Epidermal melanocyte (primary cell): ENCODE results near the gene BAZ2B.

Source experiments
- DNase-seq: peaks from one replicate; pipeline ENCODE4 v3.0.0; 2011; ENCODE audit warnings: low spot score; ENCODE audit not compliant: insufficient read length

BAZ2B gene

GRCh38 chr2:159585622-159586021, 30.7 kb downstream of the BAZ2B start:
- no peak for DNase-seq

GRCh38 chr2:159584796-159585195, 31.6 kb downstream of the BAZ2B start:
- no peak for DNase-seq

GRCh38 chr2:159573846-159574606, 42.3 kb downstream of the BAZ2B start:
- no peak for DNase-seq

- DNase-seq, result no peak
Measured at GRCh38 chr2:159573294-159573693, 43.1 kb downstream of the BAZ2B start.

- DNase-seq, result no peak
Measured at GRCh38 chr2:159572459-159572858, 43.9 kb downstream of the BAZ2B start.

- DNase-seq, result no peak
Measured at GRCh38 chr2:159571540-159572260, 44.6 kb downstream of the BAZ2B start.

- DNase-seq, result no peak
Measured at GRCh38 chr2:159564081-159564480, 52.3 kb downstream of the BAZ2B start.

GRCh38 chr2:159562248-159562647, 54.1 kb downstream of the BAZ2B start:
- no peak for DNase-seq

GRCh38 chr2:159561786-159562185, 54.6 kb downstream of the BAZ2B start:
- DNase-seq, result no peak

- DNase-seq, result no peak
Measured at GRCh38 chr2:159561242-159561641, 55.1 kb downstream of the BAZ2B start.

GRCh38 chr2:159559034-159559433, 57.3 kb downstream of the BAZ2B start:
- no peak for DNase-seq

- DNase-seq, result no peak
Measured at GRCh38 chr2:159558479-159558878, 57.9 kb downstream of the BAZ2B start.

- no peak for DNase-seq
Measured at GRCh38 chr2:159557437-159558034, 58.8 kb downstream of the BAZ2B start.

GRCh38 chr2:159555651-159556392, 60.5 kb downstream of the BAZ2B start:
- no peak for DNase-seq

- DNase-seq, result no peak
Measured at GRCh38 chr2:159553727-159554126, 62.6 kb downstream of the BAZ2B start.

GRCh38 chr2:159551806-159552205, 64.5 kb downstream of the BAZ2B start:
- DNase-seq, result no peak

- DNase-seq, result no peak
Measured at GRCh38 chr2:159550231-159550630, 66.1 kb downstream of the BAZ2B start.

GRCh38 chr2:159549234-159549633, 67.1 kb downstream of the BAZ2B start:
- DNase-seq, result no peak

- no peak for DNase-seq
Measured at GRCh38 chr2:159546716-159547430, 69.5 kb downstream of the BAZ2B start.

- DNase-seq, result no peak
Measured at GRCh38 chr2:159546039-159546438, 70.3 kb downstream of the BAZ2B start.

- DNase-seq, result no peak
Measured at GRCh38 chr2:159545085-159545484, 71.3 kb downstream of the BAZ2B start.
